Neuron (in vitro differentiated cells): ENCODE results near the gene FOLR1.
"Not testable (repeated sequence)": the region's sequence is repeated elsewhere in the genome, so short reads cannot be mapped to it uniquely, and the experiment has no call there.

Experiments used
- H2AFZ ChIP-seq: one replicate; pipeline ENCODE4 v1.6.1; 2013; ENCODE audit warnings: low read depth, mild to moderate bottlenecking, inconsistent platforms, low read length, moderate library complexity
- H3K27me3 ChIP-seq: one replicate; pipeline ENCODE4 v1.6.1; 2013; ENCODE audit warnings: low read length; ENCODE audit not compliant: insufficient read depth
- H3K36me3 ChIP-seq: one replicate; pipeline ENCODE4 v1.6.1; 2013; ENCODE audit warnings: low read length; ENCODE audit not compliant: insufficient read depth
- H3K4me1 ChIP-seq: one replicate; pipeline ENCODE4 v1.6.1; 2013; ENCODE audit warnings: low read length; ENCODE audit not compliant: insufficient read depth
- H3K4me3 ChIP-seq: 2 replicates; pipeline ENCODE4 v1.5.1; 2013; ENCODE audit warnings: mild to moderate bottlenecking, low read length, moderate library complexity
- H3K9me3 ChIP-seq: one replicate; pipeline ENCODE4 v1.6.1; 2013; ENCODE audit warnings: low read length

The FOLR1 gene

GRCh38 chr11:72195518-72196270 is 3.8 kb downstream of the FOLR1 start:
- H2AFZ ChIP-seq: no peak overlapping the region
- H3K4me3 ChIP-seq: no peak overlapping the region
- no peaks in the 10 kb centered on the region for H3K9me3 ChIP-seq
- no peaks in the 10 kb centered on the region for H3K36me3 ChIP-seq
- H3K4me1 ChIP-seq: peaks cover 2% of the 10 kb centered on the region
- H3K27me3 ChIP-seq: peaks cover 2% of the 10 kb centered on the region

- H2AFZ ChIP-seq, H3K27me3 ChIP-seq, H3K4me3 ChIP-seq, H3K4me1 ChIP-seq, H3K36me3 ChIP-seq, H3K9me3 ChIP-seq: not testable (repeated sequence)
These were observed 9.5 kb downstream of the FOLR1 start for GRCh38 chr11:72201445-72201844.

- Histone ChIP-seq H3K27me3 (no peaks in the 10 kb centered on the region), H3K9me3 (no peaks in the 10 kb centered on the region), H3K36me3 (no peaks in the 10 kb centered on the region), H3K4me1 (no peaks in the 10 kb centered on the region), H2AFZ (no peak overlapping the region), H3K4me3 (no peak overlapping the region)
These were observed 10.6 kb downstream of the FOLR1 start for GRCh38 chr11:72202571-72202970.

GRCh38 chr11:72203163-72203562 is 11.2 kb downstream of the FOLR1 start:
- H3K9me3 ChIP-seq: no peaks in the 10 kb centered on the region
- H3K36me3 ChIP-seq: no peaks in the 10 kb centered on the region
- H3K4me3 ChIP-seq: no peak overlapping the region
- no peaks in the 10 kb centered on the region for H3K4me1 ChIP-seq
- H2AFZ ChIP-seq: no peak overlapping the region
- H3K27me3 ChIP-seq: no peaks in the 10 kb centered on the region

GRCh38 chr11:72204886-72205285 is 12.9 kb downstream of the FOLR1 start:
- no peaks in the 10 kb centered on the region for H3K9me3 ChIP-seq
- no peaks in the 10 kb centered on the region for H3K27me3 ChIP-seq
- H3K4me1 ChIP-seq: no peaks in the 10 kb centered on the region
- H3K4me3 ChIP-seq: no peak overlapping the region
- no peaks in the 10 kb centered on the region for H3K36me3 ChIP-seq
- no peak overlapping the region for H2AFZ ChIP-seq

- not testable (repeated sequence) for H3K4me3 ChIP-seq, H3K36me3 ChIP-seq, H3K4me1 ChIP-seq, H3K27me3 ChIP-seq, H3K9me3 ChIP-seq, H2AFZ ChIP-seq
These were observed 14.9 kb downstream of the FOLR1 start for GRCh38 chr11:72206794-72207193.

GRCh38 chr11:72208281-72208680 is 16.3 kb downstream of the FOLR1 start:
- Histone ChIP-seq H3K36me3 (no peaks in the 10 kb centered on the region), H2AFZ (no peak overlapping the region), H3K27me3 (peaks cover 2% of the 10 kb centered on the region), H3K4me1 (no peaks in the 10 kb centered on the region), H3K4me3 (no peak overlapping the region), H3K9me3 (no peaks in the 10 kb centered on the region)

- Histone ChIP-seq H2AFZ (no peak overlapping the region), H3K4me1 (no peaks in the 10 kb centered on the region), H3K9me3 (no peaks in the 10 kb centered on the region), H3K36me3 (no peaks in the 10 kb centered on the region), H3K27me3 (peaks cover 2% of the 10 kb centered on the region), H3K4me3 (no peak overlapping the region)
These were observed 17.2 kb downstream of the FOLR1 start for GRCh38 chr11:72209101-72209500.

- H3K9me3 ChIP-seq: no peaks in the 10 kb centered on the region
- no peaks in the 10 kb centered on the region for H3K36me3 ChIP-seq
- H3K4me1 ChIP-seq: no peaks in the 10 kb centered on the region
- H2AFZ ChIP-seq: no peak within 1 kb of the TSS
- no peak within 1 kb of the TSS for H3K4me3 ChIP-seq
- H3K27me3 ChIP-seq: peaks cover 15% of the 10 kb centered on the region
These were observed 24.7 kb downstream of the FOLR1 start, which contains the start of gene FOLR2 for GRCh38 chr11:72216638-72217037. FOLR2 (plus strand) TSS chr11:72216794; CDS start chr11:72218585, 1,791 bp downstream.

GRCh38 chr11:72217841-72218240 is 25.9 kb downstream of the FOLR1 start:
- no peak overlapping the region for H3K4me3 ChIP-seq
- H3K27me3 ChIP-seq: peaks cover 14% of the 10 kb centered on the region
- H3K4me1 ChIP-seq: peaks cover 4% of the 10 kb centered on the region
- H3K9me3 ChIP-seq: no peaks in the 10 kb centered on the region
- H3K36me3 ChIP-seq: no peaks in the 10 kb centered on the region
- H2AFZ ChIP-seq: no peak overlapping the region

GRCh38 chr11:72218251-72218745 is 26.4 kb downstream of the FOLR1 start:
- Histone ChIP-seq H3K9me3 (no peaks in the 10 kb centered on the region), H3K4me1 (peaks cover 4% of the 10 kb centered on the region), H2AFZ (no peak overlapping the region), H3K27me3 (peaks cover 14% of the 10 kb centered on the region), H3K4me3 (no peak overlapping the region), H3K36me3 (no peaks in the 10 kb centered on the region)

- Histone ChIP-seq H3K9me3 (no peaks in the 10 kb centered on the region), H2AFZ (no peak overlapping the region), H3K36me3 (no peaks in the 10 kb centered on the region), H3K27me3 (peaks cover 11% of the 10 kb centered on the region), H3K4me3 (no peak overlapping the region), H3K4me1 (peaks cover 10% of the 10 kb centered on the region)
These were observed 28.9 kb downstream of the FOLR1 start for GRCh38 chr11:72220696-72221363.

- H3K27me3 ChIP-seq: peaks cover 11% of the 10 kb centered on the region
- no peak overlapping the region for H2AFZ ChIP-seq
- H3K4me1 ChIP-seq: peaks cover 10% of the 10 kb centered on the region
- no peak overlapping the region for H3K4me3 ChIP-seq
- H3K36me3 ChIP-seq: no peaks in the 10 kb centered on the region
- no peaks in the 10 kb centered on the region for H3K9me3 ChIP-seq
These were observed 29.6 kb downstream of the FOLR1 start for GRCh38 chr11:72221386-72222075.
